DND-41 (cell line): Measurements from ENCODE around the gene RNF10.

Source experiments
- CTCF ChIP-seq: IDR thresholded peaks from 2 replicates; pipeline ENCODE4 v1.5.1; 2012; ENCODE audit warnings: borderline replicate concordance, low read length, moderate library complexity, mild to moderate bottlenecking; ENCODE audit not compliant: poor library complexity, severe bottlenecking; ENCODE audit errors: extremely low read depth
- EZH2 ChIP-seq: IDR thresholded peaks from 3 replicates; pipeline ENCODE4 v1.6.1; 2012; ENCODE audit warnings: borderline replicate concordance, low read depth, mild to moderate bottlenecking, moderate library complexity, low read length, inconsistent platforms; ENCODE audit not compliant: severe bottlenecking

GRCh38 chr12:120574106-120574505 lies 40.0 kb downstream of the RNF10 start:
- TF ChIP-seq CTCF, result no peak
- no peak for TF ChIP-seq EZH2
